ENCODE data around the gene RPL37. TPM values are rescaled to one million over a fixed set of nuclear protein-coding genes. Genes with fewer than 3 reads are reported as not detected.
"Not testable (repeated sequence)": the region's sequence is repeated elsewhere in the genome, so short reads cannot be mapped to it uniquely, and the experiment has no call there.

RPL37 gene
- 1,378 TPM for total RNA-seq

DNA sequence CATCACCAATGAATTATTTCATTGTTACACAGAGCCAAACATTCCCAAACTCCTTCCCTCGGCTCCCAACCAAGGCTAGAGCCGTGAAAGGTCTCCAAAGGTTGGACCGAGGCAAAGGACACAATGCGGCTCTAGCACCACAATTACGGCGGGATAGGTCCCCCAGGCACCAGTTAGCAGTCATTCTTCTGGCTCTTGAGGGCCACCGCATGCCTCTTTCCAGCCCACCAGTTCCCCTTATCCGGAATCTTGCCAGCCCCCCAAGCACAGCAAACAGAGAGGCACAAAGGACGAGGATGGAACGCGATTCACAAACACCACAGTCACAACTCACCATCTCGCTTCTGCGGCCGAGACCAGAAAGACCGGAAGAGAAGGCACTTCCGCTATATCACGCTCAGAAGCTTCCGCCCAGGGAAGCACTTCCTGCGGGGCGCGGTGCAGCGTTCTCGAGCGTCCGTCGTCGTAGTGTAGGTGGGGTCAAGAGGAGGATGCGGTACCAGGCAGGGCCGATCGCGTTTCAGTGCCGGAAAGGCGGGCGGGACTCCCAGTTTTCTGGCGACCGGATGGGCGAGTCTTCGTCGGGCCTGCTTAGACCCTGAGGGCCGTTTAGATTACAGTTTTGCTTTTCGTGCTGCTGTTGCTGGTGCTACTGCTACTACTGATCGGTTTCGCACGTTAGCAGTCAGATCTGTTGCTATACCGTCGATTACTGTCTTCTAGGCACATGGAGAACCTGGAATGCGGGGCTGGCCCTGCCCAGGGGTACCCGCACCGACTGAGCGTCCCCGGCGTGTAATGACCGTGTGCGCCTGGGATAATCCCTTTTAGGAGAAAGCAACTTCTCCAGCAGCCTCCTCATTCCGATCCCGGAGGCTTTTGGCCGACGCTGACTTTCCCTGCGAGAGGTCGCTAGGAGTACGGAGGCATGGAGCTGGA lies at the start of gene RPL37:
Gene RPL37 (minus strand): TSS at position 374 of the 939 bp plus-strand sequence. CDS start 37 bp downstream, at position 337.
- no peak for FAIRE-seq

DNA sequence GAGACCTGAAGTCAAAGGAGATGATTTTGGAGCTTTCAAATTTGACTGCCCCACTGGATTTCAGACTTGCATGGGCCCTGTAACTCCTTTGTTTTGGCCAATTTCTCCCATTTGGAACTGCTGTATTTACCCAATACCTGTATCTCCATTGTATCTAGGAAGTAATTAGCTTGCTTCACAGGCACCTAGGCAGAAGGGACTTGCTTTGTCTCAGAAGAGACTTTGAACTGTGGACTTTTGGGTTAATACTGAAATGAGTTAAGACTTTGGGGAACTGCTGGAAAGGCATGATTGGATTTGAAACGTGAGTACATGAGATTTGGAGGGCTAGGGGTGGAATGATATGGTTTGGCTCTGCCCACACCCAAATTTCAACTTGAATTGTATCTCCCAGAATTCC lies 48.0 kb upstream of the RPL37 start:
- not testable (repeated sequence) for FAIRE-seq

More for the DNA sequence above, at the start of gene RPL37:
- peak; percentile 67 to 85 for DNase-seq (ENCODE audit: low spot score in 2 of 2)

DNA sequence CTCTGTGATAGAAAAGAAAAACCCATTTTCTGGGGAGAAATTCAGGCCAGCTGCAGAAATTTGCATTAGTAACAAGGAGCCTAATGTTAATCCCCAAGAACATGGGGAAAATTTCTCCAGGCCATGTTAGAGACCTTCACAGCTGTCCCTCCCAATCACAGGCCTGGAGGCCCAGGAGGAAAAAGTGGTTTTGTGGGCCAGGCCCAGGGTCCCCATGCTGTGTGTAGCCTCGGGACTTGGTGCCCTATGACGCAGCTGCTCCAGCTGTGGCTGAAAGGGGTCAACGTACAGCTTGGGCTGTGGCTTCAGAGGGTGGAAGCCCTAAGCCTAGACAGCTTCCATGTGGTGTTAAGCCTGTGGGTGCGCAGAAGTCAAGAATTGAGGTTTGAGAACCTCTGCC lies 47.3 kb upstream of the RPL37 start:
- DNase-seq (ENCODE audit: low spot score in 2 of 2) (no peak), FAIRE-seq (no peak)

More for the DNA sequence above, 48.0 kb upstream of the RPL37 start:
- DNase-seq (ENCODE audit: low spot score in 2 of 2), result not testable (repeated sequence)

DNA sequence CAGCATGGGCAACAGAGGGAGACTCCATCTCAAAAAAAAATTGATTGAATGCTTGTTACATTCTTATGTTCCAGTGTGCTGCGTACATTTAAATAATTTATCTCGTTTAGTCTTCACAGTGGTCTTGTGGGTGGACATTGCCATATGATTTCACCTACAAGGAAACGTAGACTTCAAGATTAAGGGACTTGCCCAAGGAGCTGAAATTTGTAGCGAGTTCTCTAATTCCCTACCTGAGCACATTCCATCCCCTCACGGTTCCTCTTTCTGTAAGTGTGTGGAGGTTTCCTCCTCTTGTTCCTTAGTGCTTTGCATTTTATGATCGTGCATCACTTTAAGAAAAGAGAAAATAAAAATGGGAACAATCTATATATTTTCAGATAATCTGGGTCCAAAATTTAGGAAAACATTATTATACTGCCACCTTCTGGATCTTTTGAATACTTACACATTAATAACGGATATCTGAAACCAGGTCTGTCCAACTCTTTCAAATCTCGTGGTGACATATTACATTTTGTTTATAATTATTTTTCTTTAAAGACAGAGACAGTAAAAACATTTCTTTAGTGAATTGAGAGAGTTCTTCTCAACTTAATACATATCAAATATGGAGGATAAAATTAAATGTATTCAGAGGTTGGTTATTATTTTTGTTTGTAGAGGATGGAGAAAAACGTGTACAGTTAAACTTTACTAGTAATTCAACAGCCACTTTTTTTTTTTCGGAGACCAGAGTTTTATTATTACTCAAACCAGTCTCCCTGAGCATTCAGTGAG lies 44.3 kb upstream of the RPL37 start:
- peak; percentile 85 for FAIRE-seq
- DNase-seq (ENCODE audit: low spot score in 2 of 2), result peak in 1 of 2 donors; percentile 30

DNA sequence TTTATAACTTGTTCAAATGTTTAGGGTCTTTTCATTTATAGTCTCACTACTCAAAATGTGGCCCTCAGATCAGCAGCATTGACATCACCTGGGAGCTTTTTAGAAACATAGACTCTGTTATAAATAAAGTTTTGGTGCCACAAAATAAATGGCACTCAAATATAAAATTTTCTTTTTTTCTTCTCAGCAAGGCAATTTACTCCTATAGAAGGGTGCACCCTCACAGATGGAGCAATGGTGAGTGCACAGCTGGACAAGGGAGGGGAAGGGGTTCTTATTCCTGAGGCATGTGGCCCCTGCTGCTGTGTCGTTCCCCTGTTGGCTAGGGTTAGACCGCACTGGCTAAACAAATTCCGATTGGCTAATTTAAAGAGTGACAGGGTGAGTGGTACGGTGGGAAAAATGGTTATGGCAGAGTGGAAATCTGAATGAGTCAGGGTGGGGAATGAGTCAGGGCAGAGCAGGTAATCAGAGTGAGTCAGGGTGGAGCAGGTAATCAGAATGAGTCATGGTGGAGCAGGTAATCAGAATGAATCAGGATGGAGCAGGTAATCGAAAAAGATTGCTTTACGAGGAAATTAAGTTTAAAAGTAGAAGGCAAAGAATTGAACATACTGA lies 42.5 kb upstream of the RPL37 start:
- DNase-seq (ENCODE audit: low spot score in 2 of 2), result no peak
- FAIRE-seq, result no peak

DNA sequence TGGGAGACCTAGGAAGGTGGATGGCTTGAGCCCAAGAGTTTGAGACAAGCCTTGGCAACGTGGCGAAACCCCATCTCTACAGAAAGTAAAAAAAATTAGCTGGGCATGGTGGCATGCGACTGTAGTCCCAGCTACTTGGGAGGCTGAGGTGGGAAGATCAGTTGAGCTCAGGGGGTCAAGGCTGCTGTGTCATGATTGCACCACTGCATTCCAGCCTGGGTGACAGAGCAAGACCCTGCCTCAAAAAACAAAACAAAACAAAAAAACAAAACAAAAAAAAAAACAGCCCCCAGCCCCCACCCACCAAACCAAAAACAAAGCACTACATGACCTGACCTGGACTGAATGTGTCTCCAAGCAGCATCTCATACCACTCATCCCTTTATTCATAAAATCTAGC lies 40.9 kb upstream of the RPL37 start:
- no peak for DNase-seq (ENCODE audit: low spot score in 2 of 2)
- no peak for FAIRE-seq

DNA sequence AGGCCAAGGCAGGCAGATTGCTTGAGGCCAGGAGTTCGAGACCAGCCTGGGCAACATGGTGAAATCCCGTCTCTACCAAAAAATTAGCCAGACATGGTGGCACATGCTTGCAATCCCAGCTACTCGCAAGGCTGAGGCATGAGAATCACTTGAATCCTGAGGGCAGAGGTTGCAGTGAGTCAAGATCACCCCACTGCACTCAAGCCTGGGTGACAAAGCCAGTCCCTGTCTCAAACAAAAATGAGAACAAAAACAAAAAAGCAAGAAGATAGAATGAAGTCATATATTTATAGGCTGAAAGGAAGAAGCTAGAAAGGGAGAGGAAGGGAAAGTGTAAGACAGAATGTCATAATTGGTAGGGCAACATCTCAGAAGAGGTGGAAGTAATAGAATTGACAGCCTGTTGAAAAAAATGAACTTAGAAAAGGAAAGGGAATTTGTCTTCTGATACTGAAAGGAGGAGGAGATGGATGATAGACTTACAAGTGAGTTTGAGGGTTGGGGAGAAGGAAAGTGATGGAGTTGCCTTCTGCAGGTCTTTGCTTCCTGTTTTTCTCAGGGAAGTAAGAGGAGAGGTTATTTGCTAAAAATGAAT lies 38.4 kb upstream of the RPL37 start:
- FAIRE-seq (no peak), DNase-seq (ENCODE audit: low spot score in 2 of 2) (no peak)

DNA sequence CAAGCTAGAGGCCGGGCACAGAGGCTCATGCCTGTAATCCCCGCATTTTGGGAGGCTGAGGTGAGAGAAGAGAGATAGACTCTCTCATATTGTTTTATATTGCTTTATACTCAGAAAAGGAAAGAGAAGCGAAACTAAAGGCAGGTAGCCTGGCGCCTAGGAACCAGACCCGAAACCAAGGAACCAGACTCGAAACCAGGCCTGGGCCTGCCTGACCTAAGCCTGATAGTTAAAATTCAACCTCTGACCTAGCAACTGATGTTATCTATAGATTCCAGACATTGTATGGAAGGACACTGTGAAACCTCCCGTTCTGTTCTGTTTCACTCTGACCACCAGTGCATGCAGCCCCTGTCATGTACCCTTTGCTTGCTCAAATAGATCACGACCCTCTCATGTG lies 37.2 kb upstream of the RPL37 start:
- DNase-seq (ENCODE audit: low spot score in 2 of 2); FAIRE-seq: not testable (repeated sequence)

DNA sequence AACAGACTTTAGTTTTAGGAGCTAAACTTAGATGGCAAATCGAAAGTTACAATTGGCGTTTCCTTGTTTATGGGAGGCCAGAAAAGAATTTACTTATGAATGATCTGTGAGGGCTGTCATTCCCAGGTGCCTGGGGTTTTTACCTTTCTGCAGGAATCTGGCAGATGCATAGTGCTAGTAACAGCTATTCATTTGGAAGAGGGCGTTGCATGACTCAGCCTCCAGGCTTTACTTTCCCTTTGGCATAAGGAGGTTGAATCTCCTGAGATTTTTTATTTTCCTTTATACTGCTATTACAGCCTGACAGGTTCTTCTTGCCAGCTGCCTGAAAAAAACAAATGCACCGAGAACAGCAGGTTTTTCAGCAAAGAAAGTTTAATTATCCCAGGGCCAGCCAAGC lies 36.2 kb upstream of the RPL37 start:
- DNase-seq (ENCODE audit: low spot score in 2 of 2) (no peak), FAIRE-seq (no peak)

DNA sequence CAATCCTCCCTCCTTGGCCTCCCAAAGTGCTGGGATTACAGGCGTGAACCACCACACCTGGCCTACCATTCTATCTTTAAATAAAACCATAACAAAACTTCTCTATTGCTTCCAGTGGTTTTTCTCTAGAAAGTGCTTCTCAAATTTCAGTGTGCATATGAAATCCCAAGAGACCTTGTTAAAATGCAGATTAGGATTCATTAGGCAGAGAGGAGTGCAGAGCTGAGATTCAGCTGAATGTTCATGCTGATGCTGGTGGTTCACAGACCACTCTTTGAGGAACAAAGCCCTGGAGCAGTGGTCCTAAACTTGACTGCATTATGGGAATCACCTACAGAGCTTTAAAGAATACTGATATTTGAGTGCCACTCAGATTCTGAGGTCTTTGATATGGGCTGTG lies 34.4 kb upstream of the RPL37 start:
- no peak for DNase-seq (ENCODE audit: low spot score in 2 of 2)
- no peak for FAIRE-seq

DNA sequence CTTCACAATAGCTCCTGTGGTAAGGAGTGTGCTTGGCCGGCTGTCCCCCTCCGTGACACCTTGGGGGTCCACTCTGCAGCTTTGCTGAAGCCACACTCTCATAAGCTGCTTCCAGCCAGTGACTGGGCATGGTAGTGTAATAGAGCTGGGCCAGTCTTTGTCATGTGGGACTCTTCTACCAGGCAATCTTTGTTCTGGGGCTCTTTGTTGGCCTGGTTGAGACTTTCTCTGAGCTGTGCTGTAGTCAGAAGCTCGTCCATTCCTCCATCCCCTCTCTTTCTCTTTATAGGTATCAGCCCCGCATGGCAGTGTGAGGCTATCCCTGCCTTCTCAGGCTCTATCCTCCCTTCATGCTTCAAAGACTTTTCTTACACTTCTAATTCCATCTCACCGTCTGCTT lies 31.8 kb upstream of the RPL37 start:
- FAIRE-seq (no peak), DNase-seq (ENCODE audit: low spot score in 2 of 2) (no peak)

DNA sequence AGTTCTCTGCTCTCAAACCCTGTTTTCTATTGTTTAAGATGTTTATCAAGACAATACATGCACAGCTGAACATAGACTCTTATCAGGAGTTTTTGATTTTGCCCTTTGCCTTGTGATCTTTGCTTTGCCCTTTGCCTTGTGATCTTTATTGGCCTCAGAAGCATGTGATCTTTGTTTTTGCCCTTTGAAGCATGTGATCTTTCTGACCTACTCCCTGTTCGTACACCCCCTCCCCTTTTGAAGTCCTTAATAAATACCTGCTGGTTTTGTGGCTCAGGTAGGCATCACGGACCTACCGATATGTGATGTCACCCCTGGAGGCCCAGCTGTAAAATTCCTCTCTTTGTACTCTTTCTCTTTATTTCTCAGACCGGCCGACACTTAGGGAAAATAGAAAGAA lies 30.0 kb upstream of the RPL37 start:
- FAIRE-seq, result not testable (repeated sequence)

DNA sequence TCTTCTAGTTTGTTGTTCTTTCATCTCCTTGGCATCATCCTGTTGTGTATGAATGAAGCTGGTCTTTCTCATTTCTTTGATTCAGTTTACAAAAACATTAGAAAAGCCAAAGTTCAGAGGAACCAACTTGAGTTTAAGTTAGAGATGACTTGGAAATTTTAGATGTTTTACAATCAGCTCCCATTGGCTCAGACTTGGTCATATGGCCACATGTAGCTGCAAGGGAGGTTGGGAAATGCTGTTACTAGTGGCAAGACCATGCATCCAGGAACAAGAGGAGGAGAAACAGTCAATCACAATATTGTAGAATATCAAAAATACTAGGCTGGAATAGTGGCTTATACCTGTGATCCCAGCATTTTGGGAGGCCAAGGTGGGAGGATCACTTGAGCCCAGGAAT lies 25.7 kb upstream of the RPL37 start:
- no peak for DNase-seq (ENCODE audit: low spot score in 2 of 2)

More for the DNA sequence above, 30.0 kb upstream of the RPL37 start:
- DNase-seq (ENCODE audit: low spot score in 2 of 2), result not testable (repeated sequence)

DNA sequence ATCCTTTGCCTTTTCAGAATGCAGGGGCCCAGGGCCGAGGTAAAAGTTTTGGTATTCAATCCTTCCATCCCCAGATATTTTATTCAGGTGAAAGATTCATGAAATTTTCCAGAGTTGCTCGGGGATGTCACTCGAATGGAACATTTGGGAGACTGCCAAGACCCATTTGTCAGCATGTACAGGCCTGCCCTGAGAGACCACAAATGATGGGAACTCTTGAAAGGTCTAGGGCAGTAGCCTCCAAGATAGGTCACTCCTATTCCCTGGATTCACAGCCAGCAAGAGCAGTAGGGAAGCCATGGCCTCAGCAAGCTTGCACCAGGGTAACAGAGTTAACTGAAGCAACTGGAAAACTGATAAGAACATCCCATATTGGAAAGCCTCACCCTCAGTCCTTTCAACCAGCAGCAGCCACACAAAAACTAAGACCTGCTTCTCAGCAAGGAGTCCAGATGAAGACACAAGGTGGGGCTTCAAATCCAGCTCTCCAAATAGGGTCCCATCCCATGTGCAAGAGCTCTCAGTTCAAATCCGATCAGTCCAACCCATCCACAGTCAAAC lies 18.7 kb upstream of the RPL37 start:
- FAIRE-seq, result no peak

More for the DNA sequence above, 25.7 kb upstream of the RPL37 start:
- no peak for FAIRE-seq

DNA sequence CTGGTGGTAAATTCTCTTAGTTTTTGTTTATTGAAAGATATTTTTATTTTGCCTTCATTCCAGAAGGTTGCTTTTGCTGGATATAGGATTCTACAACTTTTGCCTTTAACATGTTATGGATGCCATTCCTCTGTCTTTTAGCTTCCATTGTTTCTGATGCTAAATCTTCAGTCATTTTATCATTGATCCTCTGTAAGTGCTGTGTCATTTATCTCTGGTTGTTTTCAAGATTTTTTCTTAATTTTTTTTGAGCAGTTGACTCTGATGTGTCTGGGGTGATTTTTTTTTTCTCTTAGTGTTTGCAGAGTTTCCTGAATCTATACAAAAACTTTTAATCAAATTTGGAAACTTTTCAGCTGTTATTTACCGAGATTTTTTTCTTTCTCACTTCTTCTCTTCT lies 12.5 kb upstream of the RPL37 start:
- DNase-seq (ENCODE audit: low spot score in 2 of 2) (no peak), FAIRE-seq (no peak)

More for the DNA sequence above, 18.7 kb upstream of the RPL37 start:
- DNase-seq (ENCODE audit: low spot score in 2 of 2), result no peak

DNA sequence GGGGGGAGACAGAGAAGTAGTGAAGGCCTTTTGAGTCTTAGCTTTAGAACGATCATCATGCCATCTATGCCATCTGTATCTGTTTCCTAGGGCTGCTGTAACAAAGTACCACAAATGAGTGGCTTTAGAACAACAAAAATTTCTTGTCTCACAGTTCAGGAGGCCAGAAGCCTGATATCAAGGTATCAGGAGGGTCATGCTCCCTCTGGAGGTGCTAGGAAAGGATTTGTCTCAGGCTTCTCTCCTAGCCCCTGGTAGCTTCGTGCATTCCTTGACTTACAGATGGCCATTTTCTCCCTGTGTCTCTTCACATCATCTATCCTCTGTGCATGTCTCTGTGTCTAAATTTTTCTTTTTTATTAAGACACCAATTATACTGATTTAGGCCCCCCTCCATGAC lies 11.3 kb upstream of the RPL37 start:
- FAIRE-seq, result no peak

DNA sequence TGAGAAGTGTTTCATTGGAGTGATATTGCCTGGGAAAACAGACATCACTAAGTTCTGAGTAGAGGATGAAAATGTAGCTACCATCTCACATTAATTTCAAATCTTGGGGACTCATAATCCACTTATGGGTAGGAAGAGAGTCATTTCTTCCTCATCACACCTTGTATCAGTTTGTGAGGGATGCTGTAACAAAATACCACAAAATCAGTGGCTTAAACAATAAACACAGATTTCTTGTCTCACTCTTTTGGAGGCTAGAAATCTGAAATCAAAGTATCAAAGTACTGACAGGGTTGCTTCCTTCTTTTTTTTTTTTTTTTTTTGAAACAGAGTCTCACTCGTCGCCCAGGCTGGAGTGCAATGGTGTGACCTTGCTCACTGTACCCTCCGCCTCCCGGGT lies 9.5 kb upstream of the RPL37 start:
- DNase-seq (ENCODE audit: low spot score in 2 of 2), result no peak
- no peak for FAIRE-seq

More for the DNA sequence above, 11.3 kb upstream of the RPL37 start:
- no peak for DNase-seq (ENCODE audit: low spot score in 2 of 2)

DNA sequence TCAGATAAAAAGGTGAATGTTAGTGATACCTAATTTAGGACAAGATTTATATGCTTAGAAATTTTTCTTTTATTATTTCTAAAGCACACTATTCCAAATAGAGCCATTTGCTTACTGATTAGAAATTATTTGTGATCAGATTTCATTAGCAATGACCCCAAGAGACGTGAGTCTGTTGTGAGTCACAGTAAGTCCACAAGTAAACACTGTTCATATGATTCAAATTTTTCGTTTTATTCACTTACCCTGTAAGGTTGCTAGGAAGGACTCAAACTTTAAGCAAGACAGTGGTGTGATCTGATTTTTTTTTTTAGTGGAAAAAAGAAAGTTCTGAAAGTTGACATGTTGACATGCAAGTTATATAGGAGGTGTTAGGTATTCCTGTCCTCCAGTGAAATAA lies 7.3 kb upstream of the RPL37 start:
- DNase-seq (ENCODE audit: low spot score in 2 of 2) (no peak), FAIRE-seq (no peak)

DNA sequence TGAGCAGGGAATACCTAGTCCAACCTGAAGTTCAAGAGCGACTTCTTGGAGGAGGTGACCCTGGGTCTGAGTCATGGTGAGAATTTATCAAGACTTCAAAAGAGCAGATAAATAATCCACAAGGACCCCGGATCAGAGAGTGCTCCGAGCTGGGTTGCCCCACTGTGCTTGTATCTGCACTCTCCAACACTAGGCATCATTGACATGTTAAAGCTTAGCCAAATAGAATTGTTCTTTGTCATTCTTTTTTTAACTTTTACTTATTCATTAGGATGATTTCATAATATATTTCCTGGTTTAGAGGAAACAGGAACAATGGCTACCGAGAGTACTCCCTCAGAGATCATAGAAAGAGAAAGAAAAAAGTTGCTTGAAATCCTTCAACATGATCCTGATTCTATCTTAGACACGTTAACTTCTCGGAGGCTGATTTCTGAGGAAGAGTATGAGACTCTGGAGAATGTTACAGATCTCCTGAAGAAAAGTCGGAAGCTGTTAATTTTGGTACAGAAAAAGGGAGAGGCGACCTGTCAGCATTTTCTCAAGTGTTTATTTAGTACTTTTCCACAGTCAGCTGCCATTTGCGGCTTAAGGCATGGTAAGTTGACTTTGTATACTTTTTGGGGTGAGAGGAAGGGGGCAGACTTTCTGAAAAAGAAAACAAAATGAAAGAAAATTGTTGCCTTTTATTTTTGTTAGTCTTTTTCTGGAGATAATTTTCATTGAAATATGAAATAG lies 6.2 kb upstream of the RPL37 start, which contains the start of gene CARD6:
Gene CARD6 (plus strand): TSS at position 300 of the 738 bp plus-strand sequence. CDS start 16 bp downstream, at position 316.
- FAIRE-seq, result no peak
- no peak for DNase-seq (ENCODE audit: low spot score in 2 of 2)
